SIG-M5 treated with dmso at 0.1 percent for 504 hours (cell line): ENCODE measurements around the gene ANKRD11.
A peak's percentile ranks its signal among the peaks of the same experiment; 100 is the strongest.
"Not testable (repeated sequence)": the region's sequence is repeated elsewhere in the genome, so short reads cannot be mapped to it uniquely, and the experiment has no call there.

ENCODE experiments used
- DNase-seq: peaks from one replicate; lab custom pipeline; 2025; ENCODE audit not compliant: unreplicated experiment; lab: John Stamatoyannopoulos, UW

The ANKRD11 gene

GRCh38 chr16:89453501-89454321 is 36.6 kb downstream of the ANKRD11 start:
- no peak for DNase-seq

GRCh38 chr16:89452925-89453324 is 37.4 kb downstream of the ANKRD11 start:
- no peak for DNase-seq

GRCh38 chr16:89452241-89452640 is 38.1 kb downstream of the ANKRD11 start:
- DNase-seq, result no peak

GRCh38 chr16:89450537-89450936 is 39.8 kb downstream of the ANKRD11 start:
- no peak for DNase-seq

- peak; percentile 37 for DNase-seq
These were observed 40.5 kb downstream of the ANKRD11 start for GRCh38 chr16:89449726-89450335.

- no peak for DNase-seq
These were observed 41.7 kb downstream of the ANKRD11 start for GRCh38 chr16:89448656-89449055.

GRCh38 chr16:89446975-89447293 is 43.4 kb downstream of the ANKRD11 start:
- no peak for DNase-seq

GRCh38 chr16:89446136-89446974 is 44.0 kb downstream of the ANKRD11 start:
- no peak for DNase-seq

GRCh38 chr16:89445166-89445565 is 45.2 kb downstream of the ANKRD11 start:
- DNase-seq, result no peak

GRCh38 chr16:89444728-89445127 is 45.6 kb downstream of the ANKRD11 start:
- DNase-seq, result no peak

GRCh38 chr16:89444151-89444723 is 46.1 kb downstream of the ANKRD11 start:
- DNase-seq, result no peak

- no peak for DNase-seq
These were observed 46.7 kb downstream of the ANKRD11 start for GRCh38 chr16:89443727-89444084.

GRCh38 chr16:89442990-89443726 is 47.2 kb downstream of the ANKRD11 start:
- peak; percentile 56 for DNase-seq

- DNase-seq, result no peak
These were observed 47.8 kb downstream of the ANKRD11 start for GRCh38 chr16:89442588-89442987.

GRCh38 chr16:89439659-89440058 is 50.7 kb downstream of the ANKRD11 start:
- no peak for DNase-seq

- no peak for DNase-seq
These were observed 52.4 kb downstream of the ANKRD11 start for GRCh38 chr16:89437991-89438390.

GRCh38 chr16:89437251-89437987 is 52.9 kb downstream of the ANKRD11 start:
- no peak for DNase-seq

GRCh38 chr16:89436366-89436765 is 54.0 kb downstream of the ANKRD11 start:
- no peak for DNase-seq

GRCh38 chr16:89435059-89435458 is 55.3 kb downstream of the ANKRD11 start:
- DNase-seq, result not testable (repeated sequence)

GRCh38 chr16:89434490-89434889 is 55.9 kb downstream of the ANKRD11 start:
- DNase-seq, result no peak
